Retinal pigment epithelial cell (primary cell): ENCODE measurements around the gene PLIN3.

Source experiments
- DNase-seq: peaks from one replicate; pipeline ENCODE4 v3.0.0-alpha.2; 2010; ENCODE audit warnings: low read depth
- H3K4me3 ChIP-seq: 2 replicates; pipeline ENCODE4 v1.5.1; 2011; ENCODE audit warnings: mild to moderate bottlenecking, low read length, control low read depth, moderate library complexity
- CTCF ChIP-seq: conservative IDR thresholded peaks from 2 replicates; pipeline ENCODE4 v1.5.1; 2011; ENCODE audit warnings: low read depth, low read length, control low read depth, inconsistent platforms

PLIN3 gene

GRCh38 chr19:4867534-4868285 is at the start of gene PLIN3:
Gene PLIN3 (minus strand): TSS chr19:4867667. CDS start chr19:4861394, 6,273 bp downstream.
- H3K4me3 ChIP-seq, result peak within 1 kb of the TSS; percentile 86
- TF ChIP-seq CTCF, result no peak
- DNase-seq, result peak; percentile 63

- H3K4me3 ChIP-seq, result no peak overlapping the region
- DNase-seq, result no peak
- TF ChIP-seq CTCF, result no peak
Observed at GRCh38 chr19:4916292-4917082, 49.0 kb upstream of the PLIN3 start.

GRCh38 chr19:4914736-4915501 is 47.5 kb upstream of the PLIN3 start:
- no peak overlapping the region for H3K4me3 ChIP-seq
- DNase-seq, result peak; percentile 60
- no peak for TF ChIP-seq CTCF

- TF ChIP-seq CTCF, result no peak
- H3K4me3 ChIP-seq, result no peak overlapping the region
- no peak for DNase-seq
Observed at GRCh38 chr19:4913996-4914735, 46.7 kb upstream of the PLIN3 start.

GRCh38 chr19:4911786-4912672 is 44.6 kb upstream of the PLIN3 start:
- peak; percentile 95 for DNase-seq
- peak overlapping the region; percentile 60 for H3K4me3 ChIP-seq
- TF ChIP-seq CTCF, result peak; percentile 70

- no peak for DNase-seq
- H3K4me3 ChIP-seq, result peak overlapping the region; percentile 60
- TF ChIP-seq CTCF, result no peak
Observed at GRCh38 chr19:4911314-4911713, 43.8 kb upstream of the PLIN3 start.
